Bladder microvascular endothelial cell (primary cell): ENCODE results near the gene BRI3BP. TPM values are rescaled to one million over a fixed set of nuclear protein-coding genes. Genes with fewer than 3 reads are reported as not detected.

ENCODE experiments used
- total RNA-seq: library from RNA; depleted of rRNA; stranded (reverse); fragments of >200 nt; gene quantifications from 2 replicates; pipeline ENCODE4 v1.2.3, GENCODE V29; 2014

The BRI3BP gene
- total RNA-seq, result 2.9 and 6.3 TPM in 2 replicates

GRCh38 chr12:124993626-124994436, at the start of gene BRI3BP:
TSS of gene BRI3BP (plus strand) at chr12:124993645. CDS start at chr12:124993791, 146 bp downstream.

GRCh38 chr12:125065021-125065918, 71.8 kb downstream of the BRI3BP start, which contains the start of gene AACS:
TSS of gene AACS (plus strand) at chr12:125065435. CDS start at chr12:125065585, 150 bp downstream.

Other genes starting within 250 kb of the BRI3BP start
- 23.3 and 30.1 TPM in 2 replicates for gene SCARB1, start 129.8 kb upstream of the BRI3BP start, total RNA-seq
- gene UBC, start 79.0 kb upstream of the BRI3BP start, total RNA-seq, result 1,455 and 2,490 TPM in 2 replicates
- gene DHX37, start 4.5 kb upstream of the BRI3BP start, total RNA-seq, result 10.7 and 20.3 TPM in 2 replicates
- gene AACS, start 71.8 kb downstream of the BRI3BP start, total RNA-seq, result 23.3 and 23.6 TPM in 2 replicates
- gene TMEM132B, start 192.7 kb downstream of the BRI3BP start, total RNA-seq, result under 0.01 and 0.19 TPM in 2 replicates